ENCODE data around the gene GRIN3A.

Gene GRIN3A

GRCh38 chr9:101702257-101702656 lies 36.2 kb downstream of the GRIN3A start:
- DNase-seq, result no peak

DNA sequence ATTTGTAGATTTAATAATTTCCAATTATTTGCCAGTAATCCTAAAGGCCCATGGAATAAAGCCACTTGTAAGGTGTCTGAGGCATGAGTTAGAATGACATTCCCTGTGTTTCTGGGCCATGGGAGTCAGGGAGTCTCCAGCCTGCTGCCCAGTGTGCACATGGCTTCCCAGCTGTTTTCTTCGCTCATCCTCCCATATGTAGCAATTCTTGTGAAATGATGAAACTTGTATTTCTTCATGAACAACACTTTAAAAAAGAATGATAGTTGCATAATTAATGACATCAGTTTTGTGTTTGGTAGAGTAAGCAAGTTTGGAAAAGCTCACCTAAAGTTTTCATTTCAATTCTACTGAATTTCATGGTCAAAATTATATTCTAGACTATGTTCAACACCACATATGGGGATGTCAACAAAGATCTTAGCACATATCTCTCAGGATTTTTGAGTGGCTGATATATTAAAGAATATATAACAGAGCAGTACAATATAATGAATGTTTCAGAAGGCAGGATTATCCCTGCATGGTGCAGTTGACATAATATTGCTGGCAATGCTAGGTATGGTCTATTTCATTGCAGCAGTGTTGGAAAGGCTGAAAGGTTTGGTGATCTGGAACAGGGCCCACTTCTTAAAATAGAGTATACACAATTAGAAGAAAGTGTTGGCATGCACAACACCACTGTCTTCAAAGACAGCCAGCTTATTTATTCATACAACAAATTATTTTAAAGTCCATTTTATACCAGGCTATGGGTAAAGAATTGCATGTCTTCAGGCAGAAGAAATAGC lies 44.7 kb downstream of the GRIN3A start:
- DNase-seq, result no peak

- no peak for DNase-seq
Observed at GRCh38 chr9:101691657-101692056, 46.8 kb downstream of the GRIN3A start.

GRCh38 chr9:101689039-101689438 lies 49.4 kb downstream of the GRIN3A start:
- no peak for DNase-seq

GRCh38 chr9:101684665-101685064 lies 53.8 kb downstream of the GRIN3A start:
- DNase-seq, result no peak

DNA sequence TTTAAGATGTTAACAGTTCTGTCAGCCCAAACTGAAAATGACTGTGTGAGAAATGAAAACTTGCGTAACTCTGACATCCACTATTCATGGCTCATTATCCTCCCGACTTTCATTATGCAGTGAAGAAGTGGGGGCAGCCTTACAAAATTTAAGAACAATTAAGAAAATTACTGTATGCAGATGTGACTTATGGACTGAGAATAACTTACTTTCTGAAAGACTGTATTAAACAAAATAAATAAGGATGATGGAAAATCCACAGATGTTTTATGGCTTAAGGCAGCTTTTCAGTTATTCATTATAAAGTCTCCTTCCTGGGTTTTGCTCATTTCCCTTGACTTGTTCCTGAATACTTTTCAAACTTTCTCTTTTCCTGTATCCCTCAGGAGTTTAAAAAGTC lies 55.2 kb downstream of the GRIN3A start:
- DNase-seq, result no peak

GRCh38 chr9:101677861-101678260 lies 60.6 kb downstream of the GRIN3A start:
- DNase-seq, result no peak

DNA sequence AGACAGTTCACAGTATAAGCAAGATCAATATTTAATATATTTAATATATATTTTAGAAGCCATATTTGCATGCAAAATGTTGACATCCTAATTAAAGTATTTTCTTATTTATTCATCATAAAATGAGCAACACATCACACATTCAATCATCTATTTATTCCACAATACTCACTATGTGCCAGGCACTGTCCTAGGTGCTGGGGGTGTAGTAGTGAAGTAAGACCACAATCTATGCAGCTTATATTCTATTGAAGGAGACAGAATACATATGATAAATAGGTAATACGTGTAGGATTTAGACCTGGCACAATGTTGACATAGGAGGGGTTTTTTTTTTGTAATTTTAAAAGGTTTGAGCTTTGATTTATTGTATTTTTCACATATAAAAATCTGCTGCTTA lies 63.1 kb downstream of the GRIN3A start:
- no peak for DNase-seq

GRCh38 chr9:101674165-101674564 lies 64.3 kb downstream of the GRIN3A start:
- DNase-seq, result no peak

DNA sequence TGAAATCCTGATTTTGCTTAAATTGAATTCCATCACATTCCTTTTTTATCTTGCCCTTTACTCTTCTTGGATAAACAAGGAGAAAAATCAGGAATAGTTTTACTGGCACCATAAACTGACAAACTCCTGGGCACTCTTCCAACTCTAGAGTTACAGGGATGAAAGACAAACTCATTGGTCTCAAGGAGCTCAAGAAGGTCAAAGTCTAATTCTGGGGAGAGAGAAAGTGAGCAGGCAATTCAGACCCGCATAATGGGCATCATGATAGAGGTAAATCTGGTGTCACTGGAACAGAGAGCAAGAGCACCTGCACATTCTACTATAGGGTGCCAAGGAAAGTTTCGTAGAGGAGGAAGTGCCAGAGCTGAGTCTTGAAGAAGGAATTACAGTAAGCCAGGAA lies 64.8 kb downstream of the GRIN3A start:
- DNase-seq, result no peak

- no peak for DNase-seq
Observed at GRCh38 chr9:101671567-101671966, 66.9 kb downstream of the GRIN3A start.

DNA sequence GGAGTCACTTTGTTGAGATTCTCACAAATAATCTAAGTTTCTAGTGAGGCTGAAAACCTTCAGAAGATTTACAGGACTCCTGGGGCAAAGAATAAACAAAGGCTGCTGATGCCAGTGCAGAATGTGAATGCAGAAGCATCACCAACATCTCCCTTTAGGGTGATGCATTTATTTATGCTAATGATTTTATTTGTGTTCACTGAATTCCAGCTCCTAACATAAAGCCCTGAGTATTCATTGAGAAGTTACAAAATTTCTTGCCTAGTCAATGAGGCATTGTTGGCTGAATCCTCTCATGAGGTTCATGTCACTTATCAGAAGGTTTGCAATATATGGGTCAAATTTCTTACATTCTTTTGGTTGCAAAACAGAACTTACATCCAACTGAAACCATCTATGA lies 70.0 kb downstream of the GRIN3A start:
- DNase-seq, result no peak

GRCh38 chr9:101664453-101664852 lies 74.0 kb downstream of the GRIN3A start:
- no peak for DNase-seq

DNA sequence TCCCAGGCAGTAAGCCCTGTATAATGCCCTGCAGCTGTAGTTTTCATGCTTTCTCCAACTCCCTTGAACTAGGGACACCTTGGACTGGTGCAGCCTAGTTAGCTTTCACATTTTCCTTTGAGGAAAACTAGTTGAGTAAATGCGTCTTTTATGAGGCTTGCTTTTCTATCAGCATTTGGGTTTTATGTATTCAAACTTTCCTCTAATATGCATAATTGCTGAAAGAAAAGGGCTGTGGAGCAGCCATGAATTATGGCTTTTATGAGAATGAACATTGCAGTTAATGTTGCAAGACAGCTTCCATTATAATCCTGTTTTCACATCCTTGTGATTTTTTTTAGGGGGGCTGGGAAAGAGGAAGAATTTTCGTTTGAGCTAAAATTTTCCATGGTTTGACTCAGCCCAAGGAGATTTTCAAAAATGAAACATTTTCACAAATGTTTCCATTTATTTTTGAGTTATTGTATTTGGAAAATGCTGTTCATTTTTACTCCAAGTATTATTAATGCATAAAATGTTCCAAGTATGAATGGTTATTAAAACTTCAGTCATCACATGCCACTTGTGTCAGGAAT lies 85.8 kb downstream of the GRIN3A start:
- no peak for DNase-seq

DNA sequence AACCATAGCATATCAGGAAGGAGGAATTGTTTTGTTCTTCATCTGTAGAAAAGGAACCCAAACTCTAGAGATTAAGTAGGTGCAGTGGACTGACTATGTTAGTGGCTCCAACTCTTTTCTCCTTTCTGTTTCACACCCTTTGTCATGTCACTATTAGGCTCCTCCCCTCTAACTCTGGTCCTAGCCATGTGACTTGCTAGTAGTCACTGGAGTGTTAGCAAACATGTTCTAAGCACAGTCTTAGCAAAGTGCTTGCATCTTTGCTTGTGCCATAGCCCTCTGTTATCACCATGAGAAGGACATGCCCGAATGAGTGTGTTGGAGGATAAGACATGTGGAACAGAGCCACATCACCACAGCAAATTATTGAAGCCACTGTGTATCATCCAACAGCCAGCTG lies 88.3 kb downstream of the GRIN3A start:
- DNase-seq, result no peak

DNA sequence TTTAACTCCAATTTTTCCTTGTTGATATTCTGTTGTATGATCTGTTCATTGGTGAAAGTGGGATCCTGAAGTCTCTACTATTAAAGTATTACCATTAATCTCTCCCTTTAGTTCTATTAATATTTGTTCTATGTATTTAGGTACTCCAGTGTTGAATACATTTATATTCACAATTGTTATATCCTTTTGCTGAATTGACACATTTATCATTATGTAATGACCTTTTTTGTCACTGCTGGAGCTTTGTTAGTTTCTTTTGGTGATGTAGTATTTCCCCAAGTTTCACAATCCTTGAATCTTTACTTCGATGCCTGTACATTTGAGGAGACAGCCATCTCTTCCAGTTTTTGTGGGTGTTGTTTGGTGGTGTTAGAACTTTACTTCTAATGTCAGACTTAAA lies 90.0 kb downstream of the GRIN3A start:
- no peak for DNase-seq

DNA sequence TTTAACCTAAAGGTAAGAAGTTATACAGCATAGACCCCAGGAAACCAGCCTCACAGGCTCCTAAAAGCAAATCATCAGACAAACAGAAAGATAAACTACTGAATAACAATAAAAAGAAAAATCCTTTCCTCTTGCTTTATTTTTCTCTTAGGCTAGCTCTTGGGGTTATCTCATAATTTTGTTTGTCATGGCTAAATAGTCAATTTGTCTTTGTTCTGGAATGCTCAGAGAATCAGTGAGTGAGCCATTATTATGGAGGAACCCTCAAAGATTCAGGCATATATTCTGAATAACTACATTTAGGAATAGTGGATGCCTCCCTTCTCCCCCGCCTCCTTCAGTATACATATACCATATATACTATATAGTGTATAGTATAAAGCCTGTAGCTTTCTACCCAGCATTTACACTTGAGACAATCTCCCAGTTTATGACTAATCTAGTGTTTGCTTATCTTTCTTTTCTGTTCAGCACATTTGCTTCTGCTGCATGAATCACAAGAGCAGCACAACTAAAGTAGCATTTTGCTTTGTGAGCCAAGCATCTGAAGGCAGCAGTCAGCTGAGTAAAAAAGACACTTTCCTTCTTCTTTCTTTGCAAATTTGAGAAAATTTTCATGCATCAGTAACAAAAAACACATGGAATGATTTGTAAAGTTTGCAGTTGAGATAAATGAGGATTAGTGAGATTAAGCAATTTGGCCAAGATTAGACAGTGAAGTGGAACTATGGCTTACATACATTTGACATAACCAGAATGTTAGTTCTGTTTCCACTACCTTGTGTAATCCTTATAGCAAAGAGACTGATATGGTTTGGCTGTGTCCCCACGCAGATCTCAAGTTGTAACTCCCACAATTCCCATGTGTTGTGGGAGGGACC lies 98.4 kb downstream of the GRIN3A start:
- DNase-seq, result no peak

GRCh38 chr9:101639311-101639710 lies 99.1 kb downstream of the GRIN3A start:
- no peak for DNase-seq

- no peak for DNase-seq
Observed at GRCh38 chr9:101636247-101636646, 102.2 kb downstream of the GRIN3A start.

DNA sequence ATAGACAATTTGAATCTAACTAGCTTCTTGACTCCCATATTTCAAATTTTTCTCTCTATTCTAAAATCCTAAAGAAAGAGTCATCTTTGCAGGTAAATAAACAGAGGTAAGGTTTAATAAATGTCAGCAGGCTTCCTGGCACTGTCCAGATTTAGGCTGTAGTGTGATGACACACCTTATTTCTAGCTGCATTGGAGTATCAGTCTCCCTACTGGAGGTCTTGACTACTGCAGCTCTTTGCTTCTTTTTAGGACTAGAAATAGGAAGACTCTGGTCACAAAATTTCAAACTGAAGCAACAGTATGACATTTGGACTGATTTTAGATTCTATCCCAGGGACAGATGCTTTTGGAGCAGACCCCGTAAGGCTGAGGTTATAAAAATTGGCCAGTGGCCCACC lies 103.0 kb downstream of the GRIN3A start:
- DNase-seq, result no peak

GRCh38 chr9:101634741-101635409 lies 103.6 kb downstream of the GRIN3A start:
- no peak for DNase-seq

GRCh38 chr9:101632611-101633010 lies 105.8 kb downstream of the GRIN3A start:
- DNase-seq, result no peak

- no peak for DNase-seq
Observed at GRCh38 chr9:101631892-101632291, 106.6 kb downstream of the GRIN3A start.
